SHP77 treated with DMSO at 0.1 percent for 48 hours (cell line): Measurements from ENCODE around the gene CDKN1A.

Source experiments
- DNase-seq: peaks from one replicate; lab custom pipeline; 2025; lab: John Stamatoyannopoulos, UW

The CDKN1A gene

DNA sequence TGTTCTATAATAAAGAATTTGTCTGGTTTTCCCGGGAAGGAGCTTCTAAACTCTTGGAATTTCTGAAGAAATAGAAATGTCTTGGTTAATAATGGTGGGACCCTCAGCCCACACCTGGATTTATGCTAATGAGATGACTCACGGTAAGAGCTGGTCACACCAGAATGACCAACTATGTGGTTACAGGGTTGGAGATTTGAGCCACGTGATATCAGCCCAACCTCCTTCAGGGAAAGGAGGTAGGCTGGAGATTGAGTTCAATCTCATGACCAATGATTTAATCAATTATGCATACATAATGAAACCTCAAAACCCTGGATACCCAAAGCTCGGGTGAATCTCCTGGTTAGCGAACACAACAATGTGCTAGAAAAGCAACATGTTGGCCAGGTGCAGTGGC, 22.1 kb upstream of the CDKN1A start:
- DNase-seq, result no peak

GRCh38 chr6:36657271-36657670, 21.2 kb upstream of the CDKN1A start:
- DNase-seq, result no peak

GRCh38 chr6:36657942-36658544, 20.5 kb upstream of the CDKN1A start:
- no peak for DNase-seq

DNA sequence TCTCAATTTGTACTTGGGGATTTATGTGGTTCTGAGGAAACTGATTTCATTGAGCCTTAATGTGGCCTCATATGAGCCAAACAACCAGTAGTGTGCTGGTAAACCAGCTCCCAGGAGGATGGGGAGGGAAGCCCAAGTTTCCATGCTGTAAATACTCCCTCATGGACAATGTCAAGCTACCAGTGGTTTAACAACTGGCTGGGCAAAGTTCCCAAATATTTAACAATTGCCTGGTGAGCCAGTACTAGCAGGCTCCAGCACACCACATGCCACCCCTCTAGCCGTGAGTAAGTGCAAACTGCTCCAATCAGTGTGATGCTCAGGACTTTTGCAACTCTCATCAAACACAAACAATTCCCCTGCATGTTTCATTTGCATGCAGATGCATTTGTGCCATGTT, 19.2 kb upstream of the CDKN1A start:
- DNase-seq, result no peak

DNA sequence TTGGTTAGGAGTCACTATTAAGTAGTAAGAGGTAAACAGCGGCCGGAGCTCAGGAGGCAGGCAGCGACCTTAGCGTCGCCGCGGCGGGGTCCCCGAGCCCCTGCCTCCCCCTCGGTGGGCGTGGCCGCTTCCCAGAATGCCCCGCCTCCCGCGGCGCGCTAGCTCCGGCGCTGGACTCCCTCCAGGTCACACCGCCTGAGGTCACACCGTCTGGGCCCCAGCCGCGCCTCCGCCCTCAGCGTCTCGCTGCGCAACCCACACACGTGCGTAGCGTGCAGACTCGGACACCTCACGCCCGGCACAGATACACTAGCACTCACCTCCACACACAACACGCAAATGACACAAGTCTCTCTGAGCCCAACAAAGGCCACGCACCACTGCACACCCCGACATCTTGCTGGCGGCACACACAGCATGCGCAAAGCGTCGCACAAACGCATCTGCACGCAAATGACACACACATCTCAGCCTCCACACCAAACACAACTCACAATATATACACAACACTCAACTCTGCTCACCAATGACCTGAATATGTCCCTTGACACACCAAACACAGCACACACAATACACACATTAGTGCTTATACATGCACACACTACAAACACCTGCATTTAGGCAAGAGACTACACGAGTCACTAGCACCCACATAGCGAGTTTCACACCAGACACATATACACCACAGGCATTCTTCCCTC, 17.6 kb upstream of the CDKN1A start:
- DNase-seq, result no peak

- no peak for DNase-seq
Observed at GRCh38 chr6:36662380-36662779, 16.1 kb upstream of the CDKN1A start.

- DNase-seq, result no peak
Observed at GRCh38 chr6:36662827-36663256, 15.7 kb upstream of the CDKN1A start.

DNA sequence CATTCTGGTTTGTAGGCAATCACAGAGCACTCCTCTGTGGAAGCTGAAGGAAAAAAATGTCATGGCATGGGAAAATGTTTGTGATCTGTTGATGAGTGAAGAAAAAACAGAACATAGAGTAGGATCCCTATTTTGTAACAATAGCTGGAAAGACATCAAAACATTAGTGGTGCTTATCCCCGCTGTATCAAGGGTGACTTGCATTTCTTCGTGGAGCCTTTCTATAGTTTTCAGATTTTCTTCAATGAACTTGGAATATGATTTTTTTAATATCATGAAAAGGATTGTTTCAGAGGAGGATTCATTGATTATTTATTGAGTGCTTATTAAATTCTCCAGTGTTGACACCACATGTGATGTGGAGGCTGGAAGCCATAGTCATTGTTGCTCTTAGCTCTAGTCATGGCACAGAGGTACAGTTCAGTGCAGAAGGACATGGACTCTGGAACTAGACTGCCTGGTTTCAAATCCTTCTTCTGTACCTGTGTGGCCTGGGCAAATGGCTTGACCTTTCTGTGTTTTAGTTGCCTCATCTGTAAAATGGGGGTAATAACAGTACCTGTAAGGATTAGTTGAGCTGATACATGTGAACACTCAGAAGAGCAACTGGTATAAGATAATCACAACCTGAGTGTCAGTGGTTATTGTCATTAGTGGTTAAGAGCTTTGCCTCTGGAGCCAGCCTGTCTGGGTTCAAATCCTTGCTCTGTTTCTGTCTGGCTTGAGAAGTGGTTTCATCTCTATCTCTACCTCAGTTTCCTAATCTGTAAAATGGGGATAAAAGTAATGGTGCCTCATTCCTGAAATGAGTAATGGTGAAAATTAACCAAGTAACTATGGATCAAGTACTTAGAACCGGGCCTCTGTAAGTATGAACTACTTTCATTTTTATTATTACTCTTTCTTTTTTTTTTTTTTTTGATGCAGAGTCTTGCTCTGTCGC, 14.7 kb upstream of the CDKN1A start:
- no peak for DNase-seq

GRCh38 chr6:36665180-36665579, 13.3 kb upstream of the CDKN1A start:
- no peak for DNase-seq

GRCh38 chr6:36666287-36666686, 12.2 kb upstream of the CDKN1A start:
- no peak for DNase-seq

DNA sequence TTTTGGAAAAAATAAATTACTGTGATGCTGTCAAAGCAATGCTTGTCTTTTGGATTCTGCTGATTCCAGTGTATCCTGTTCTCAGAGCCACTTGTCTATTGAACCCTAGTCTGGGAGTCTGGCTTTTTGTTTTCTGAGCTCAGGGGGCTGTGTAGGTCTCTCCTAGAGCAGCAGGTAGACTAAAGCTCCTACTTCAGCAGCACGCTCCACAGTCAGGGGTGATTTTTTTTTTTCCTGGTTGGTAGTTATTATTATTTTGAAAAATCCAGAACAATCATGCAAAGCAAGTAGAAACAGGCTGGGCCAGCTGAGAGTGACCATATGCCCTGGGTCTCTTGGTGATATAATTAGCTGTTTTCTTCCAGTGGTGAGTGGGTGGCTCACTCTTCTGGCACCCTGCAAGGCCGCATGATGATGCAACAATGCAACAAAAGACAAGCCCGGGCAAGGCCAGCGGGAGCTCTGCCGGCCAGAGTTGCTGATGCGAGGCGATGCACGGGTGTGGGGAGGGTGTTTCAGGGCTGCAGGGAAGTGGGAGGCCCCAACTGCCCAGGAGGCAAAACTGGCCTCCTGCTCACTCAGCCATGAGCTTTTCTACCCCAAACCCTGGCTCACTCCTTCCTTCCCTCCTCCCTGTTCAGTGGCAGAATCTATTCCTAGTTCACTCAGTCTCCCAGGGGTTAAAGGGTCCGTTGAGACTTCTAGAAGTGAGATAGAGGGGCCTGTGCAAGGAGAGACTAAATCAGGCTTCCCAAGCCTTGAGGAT, 11.5 kb upstream of the CDKN1A start:
- peak; percentile 80 for DNase-seq

- DNase-seq, result no peak
Observed at GRCh38 chr6:36668591-36668990, 9.9 kb upstream of the CDKN1A start.

DNA sequence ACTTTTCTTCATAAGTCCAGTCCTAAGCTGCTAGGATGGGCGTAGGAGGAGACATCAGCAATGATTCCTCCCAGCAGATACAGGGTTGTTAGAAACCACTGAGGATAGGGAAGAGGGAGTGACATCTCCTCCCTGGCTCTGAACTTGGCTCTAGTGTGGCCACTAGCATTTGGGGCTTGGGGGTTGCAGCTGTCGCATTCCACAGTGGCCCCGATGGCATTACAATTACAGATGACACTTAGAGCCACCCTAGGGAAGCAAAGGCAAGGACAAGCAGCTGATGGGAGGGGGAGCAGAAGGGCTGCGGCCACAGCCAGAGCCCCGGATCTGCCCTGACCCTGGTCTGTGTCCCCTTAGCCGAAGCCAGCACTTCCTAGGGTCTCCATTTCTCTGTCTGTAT, 9.5 kb upstream of the CDKN1A start:
- no peak for DNase-seq

GRCh38 chr6:36670271-36670670, 8.2 kb upstream of the CDKN1A start:
- DNase-seq, result no peak

GRCh38 chr6:36671687-36672375, 6.7 kb upstream of the CDKN1A start:
- no peak for DNase-seq

DNA sequence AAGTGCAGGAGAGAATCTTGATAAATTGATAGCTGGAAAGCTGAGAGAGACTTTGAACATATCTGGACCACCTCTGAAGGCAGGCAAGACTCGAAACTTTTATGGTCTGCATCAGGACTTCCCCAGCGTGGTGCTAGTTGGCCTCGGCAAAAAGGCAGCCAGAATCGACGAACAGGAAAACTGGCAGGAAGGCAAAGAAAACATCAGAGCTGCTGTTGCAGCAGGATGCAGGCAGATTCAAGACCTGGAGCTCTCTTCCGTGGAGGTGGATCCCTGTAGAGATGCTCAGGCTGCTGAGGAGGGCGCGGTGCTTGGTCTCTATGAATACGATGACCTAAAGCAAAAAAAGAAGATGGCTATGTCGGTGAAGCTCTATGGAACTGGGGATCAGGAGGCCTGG, 4.6 kb upstream of the CDKN1A start:
- DNase-seq, result no peak

GRCh38 chr6:36674942-36675341, 3.6 kb upstream of the CDKN1A start:
- DNase-seq, result no peak

DNA sequence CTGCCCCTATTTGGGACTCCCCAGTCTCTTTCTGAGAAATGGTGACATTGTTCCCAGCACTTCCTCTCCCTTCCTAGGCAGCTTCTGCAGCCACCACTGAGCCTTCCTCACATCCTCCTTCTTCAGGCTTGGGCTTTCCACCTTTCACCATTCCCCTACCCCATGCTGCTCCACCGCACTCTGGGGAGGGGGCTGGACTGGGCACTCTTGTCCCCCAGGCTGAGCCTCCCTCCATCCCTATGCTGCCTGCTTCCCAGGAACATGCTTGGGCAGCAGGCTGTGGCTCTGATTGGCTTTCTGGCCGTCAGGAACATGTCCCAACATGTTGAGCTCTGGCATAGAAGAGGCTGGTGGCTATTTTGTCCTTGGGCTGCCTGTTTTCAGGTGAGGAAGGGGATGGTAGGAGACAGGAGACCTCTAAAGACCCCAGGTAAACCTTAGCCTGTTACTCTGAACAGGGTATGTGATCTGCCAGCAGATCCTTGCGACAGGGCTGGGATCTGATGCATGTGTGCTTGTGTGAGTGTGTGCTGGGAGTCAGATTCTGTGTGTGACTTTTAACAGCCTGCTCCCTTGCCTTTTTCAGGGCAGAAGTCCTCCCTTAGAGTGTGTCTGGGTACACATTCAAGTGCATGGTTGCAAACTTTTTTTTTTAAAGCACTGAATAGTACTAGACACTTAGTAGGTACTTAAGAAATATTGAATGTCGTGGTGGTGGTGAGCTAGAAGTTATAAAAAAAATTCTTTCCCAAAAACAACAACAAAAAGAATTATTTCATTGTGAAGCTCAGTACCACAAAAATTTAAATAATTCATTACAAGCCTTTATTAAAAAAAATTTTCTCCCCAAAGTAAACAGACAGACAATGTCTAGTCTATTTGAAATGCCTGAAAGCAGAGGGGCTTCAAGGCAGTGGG, 2.1 kb upstream of the CDKN1A start:
- peak; percentile 48 for DNase-seq

DNA sequence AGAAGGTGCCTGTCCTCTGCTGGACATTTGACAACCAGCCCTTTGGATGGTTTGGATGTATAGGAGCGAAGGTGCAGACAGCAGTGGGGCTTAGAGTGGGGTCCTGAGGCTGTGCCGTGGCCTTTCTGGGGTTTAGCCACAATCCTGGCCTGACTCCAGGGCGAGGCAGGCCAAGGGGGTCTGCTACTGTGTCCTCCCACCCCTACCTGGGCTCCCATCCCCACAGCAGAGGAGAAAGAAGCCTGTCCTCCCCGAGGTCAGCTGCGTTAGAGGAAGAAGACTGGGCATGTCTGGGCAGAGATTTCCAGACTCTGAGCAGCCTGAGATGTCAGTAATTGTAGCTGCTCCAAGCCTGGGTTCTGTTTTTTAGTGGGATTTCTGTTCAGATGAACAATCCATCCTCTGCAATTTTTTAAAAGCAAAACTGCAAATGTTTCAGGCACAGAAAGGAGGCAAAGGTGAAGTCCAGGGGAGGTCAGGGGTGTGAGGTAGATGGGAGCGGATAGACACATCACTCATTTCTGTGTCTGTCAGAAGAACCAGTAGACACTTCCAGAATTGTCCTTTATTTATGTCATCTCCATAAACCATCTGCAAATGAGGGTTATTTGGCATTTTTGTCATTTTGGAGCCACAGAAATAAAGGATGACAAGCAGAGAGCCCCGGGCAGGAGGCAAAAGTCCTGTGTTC, 1.3 kb upstream of the CDKN1A start:
- DNase-seq, result no peak
